ENCODE results near the gene AAMP.

The AAMP gene

GRCh38 chr2:218229851-218230250, 40.1 kb downstream of the AAMP start:
- H3K36me3 ChIP-seq (ENCODE audit: low read length): peaks cover 60% of the 10 kb centered on the region
- H3K9ac ChIP-seq (ENCODE audit: low read length): no peak overlapping the region
- no peaks in the 10 kb centered on the region for H3K27me3 ChIP-seq (ENCODE audit: low read length)
- H3K9me2 ChIP-seq (replicated peaks; ENCODE audit: insufficient read depth, low read length): no peaks in the 10 kb centered on the region
- no peak overlapping the region for H2AFZ ChIP-seq (ENCODE audit: low read depth, low read length, severe bottlenecking)
- H3F3A ChIP-seq (ENCODE audit: insufficient read depth): peaks cover 13% of the 10 kb centered on the region; the same call in 1 of the 2 replicates
- H3K79me2 ChIP-seq (ENCODE audit: insufficient read depth, low read length): peaks cover 50% of the 10 kb centered on the region
- H3K4me2 ChIP-seq (ENCODE audit: low read depth, low read length, poor library complexity, severe bottlenecking): peak overlapping the region; percentile 6
- no peaks in the 10 kb centered on the region for H3K9me3 ChIP-seq (ENCODE audit: insufficient read depth, low read length)
- H3K4me3 ChIP-seq (ENCODE audit: insufficient read depth, low read length, poor library complexity, severe bottlenecking): no peak overlapping the region
- H4K20me1 ChIP-seq (ENCODE audit: low read depth, low read length): peaks cover 22% of the 10 kb centered on the region
- H3K27ac ChIP-seq (ENCODE audit: low read depth, low read length): peak overlapping the region; percentile 68
- TF ChIP-seq EZH2phosphoT487 (conservative IDR thresholded peaks at IDR 0.05; ENCODE audit: low read length): no peak
- TF ChIP-seq, protein P1, sequence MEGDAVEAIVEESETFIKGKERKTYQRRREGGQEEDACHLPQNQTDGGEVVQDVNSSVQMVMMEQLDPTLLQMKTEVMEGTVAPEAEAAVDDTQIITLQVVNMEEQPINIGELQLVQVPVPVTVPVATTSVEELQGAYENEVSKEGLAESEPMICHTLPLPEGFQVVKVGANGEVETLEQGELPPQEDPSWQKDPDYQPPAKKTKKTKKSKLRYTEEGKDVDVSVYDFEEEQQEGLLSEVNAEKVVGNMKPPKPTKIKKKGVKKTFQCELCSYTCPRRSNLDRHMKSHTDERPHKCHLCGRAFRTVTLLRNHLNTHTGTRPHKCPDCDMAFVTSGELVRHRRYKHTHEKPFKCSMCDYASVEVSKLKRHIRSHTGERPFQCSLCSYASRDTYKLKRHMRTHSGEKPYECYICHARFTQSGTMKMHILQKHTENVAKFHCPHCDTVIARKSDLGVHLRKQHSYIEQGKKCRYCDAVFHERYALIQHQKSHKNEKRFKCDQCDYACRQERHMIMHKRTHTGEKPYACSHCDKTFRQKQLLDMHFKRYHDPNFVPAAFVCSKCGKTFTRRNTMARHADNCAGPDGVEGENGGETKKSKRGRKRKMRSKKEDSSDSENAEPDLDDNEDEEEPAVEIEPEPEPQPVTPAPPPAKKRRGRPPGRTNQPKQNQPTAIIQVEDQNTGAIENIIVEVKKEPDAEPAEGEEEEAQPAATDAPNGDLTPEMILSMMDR (IDR thresholded peaks at IDR 0.05; ENCODE audit: insufficient read depth, low read length, poor library complexity, severe bottlenecking): no peak

DNA sequence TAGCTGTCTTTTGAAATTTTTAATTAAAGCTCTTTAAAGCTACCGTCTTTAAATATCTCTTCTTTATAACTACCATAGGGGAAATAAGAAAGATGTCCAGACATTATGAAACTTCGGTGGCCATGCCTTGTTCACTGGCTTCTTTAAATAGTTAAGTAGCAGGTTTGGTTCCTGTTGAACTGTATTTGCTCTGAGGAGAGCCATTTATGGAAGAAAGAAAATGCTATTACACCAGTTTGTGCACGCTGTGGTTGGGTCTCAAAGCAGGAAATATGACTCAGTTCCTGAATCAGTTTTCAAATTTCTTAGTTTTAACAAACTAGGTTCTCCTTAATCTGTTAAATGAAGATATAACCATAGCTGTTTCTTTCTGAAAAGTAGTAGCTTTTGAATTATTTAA, 40.7 kb downstream of the AAMP start:
- no peaks in the 10 kb centered on the region for H3K9me2 ChIP-seq (replicated peaks; ENCODE audit: insufficient read depth, low read length)
- H2AFZ ChIP-seq (ENCODE audit: low read depth, low read length, severe bottlenecking): no peak overlapping the region
- no peak for TF ChIP-seq EZH2phosphoT487 (conservative IDR thresholded peaks at IDR 0.05; ENCODE audit: low read length)
- TF ChIP-seq, protein P1 (IDR thresholded peaks at IDR 0.05; ENCODE audit: insufficient read depth, low read length, poor library complexity, severe bottlenecking): no peak
- H3K36me3 ChIP-seq (ENCODE audit: low read length): peaks cover 62% of the 10 kb centered on the region
- no peaks in the 10 kb centered on the region for H3K27me3 ChIP-seq (ENCODE audit: low read length)
- H3K79me2 ChIP-seq (ENCODE audit: insufficient read depth, low read length): peaks cover 56% of the 10 kb centered on the region
- H3K27ac ChIP-seq (ENCODE audit: low read depth, low read length): peak overlapping the region; percentile 68
- H3K9ac ChIP-seq (ENCODE audit: low read length): no peak overlapping the region
- no peak overlapping the region for H3K4me3 ChIP-seq (ENCODE audit: insufficient read depth, low read length, poor library complexity, severe bottlenecking)
- peaks cover 28% of the 10 kb centered on the region for H4K20me1 ChIP-seq (ENCODE audit: low read depth, low read length)
- peak overlapping the region; percentile 6 for H3K4me2 ChIP-seq (ENCODE audit: low read depth, low read length, poor library complexity, severe bottlenecking)
- H3K9me3 ChIP-seq (ENCODE audit: insufficient read depth, low read length): no peaks in the 10 kb centered on the region
- peaks cover 13% of the 10 kb centered on the region; the same call in 1 of the 2 replicates for H3F3A ChIP-seq (ENCODE audit: insufficient read depth)

GRCh38 chr2:218228366-218229090, 41.4 kb downstream of the AAMP start:
- no peak overlapping the region for H2AFZ ChIP-seq (ENCODE audit: low read depth, low read length, severe bottlenecking)
- no peak overlapping the region for H3K4me3 ChIP-seq (ENCODE audit: insufficient read depth, low read length, poor library complexity, severe bottlenecking)
- peaks cover 17% of the 10 kb centered on the region; the same call in 1 of the 2 replicates for H3F3A ChIP-seq (ENCODE audit: insufficient read depth)
- H3K79me2 ChIP-seq (ENCODE audit: insufficient read depth, low read length): peaks cover 64% of the 10 kb centered on the region
- H4K20me1 ChIP-seq (ENCODE audit: low read depth, low read length): peaks cover 33% of the 10 kb centered on the region
- no peaks in the 10 kb centered on the region for H3K27me3 ChIP-seq (ENCODE audit: low read length)
- peak overlapping the region; percentile 6 for H3K4me2 ChIP-seq (ENCODE audit: low read depth, low read length, poor library complexity, severe bottlenecking)
- no peak overlapping the region for H3K9ac ChIP-seq (ENCODE audit: low read length)
- H3K9me2 ChIP-seq (replicated peaks; ENCODE audit: insufficient read depth, low read length): no peaks in the 10 kb centered on the region
- TF ChIP-seq EZH2phosphoT487 (conservative IDR thresholded peaks at IDR 0.05; ENCODE audit: low read length): no peak
- TF ChIP-seq, protein P1 (IDR thresholded peaks at IDR 0.05; ENCODE audit: insufficient read depth, low read length, poor library complexity, severe bottlenecking): no peak
- no peaks in the 10 kb centered on the region for H3K9me3 ChIP-seq (ENCODE audit: insufficient read depth, low read length)
- peak overlapping the region; percentile 68 for H3K27ac ChIP-seq (ENCODE audit: low read depth, low read length)
- H3K36me3 ChIP-seq (ENCODE audit: low read length): peaks cover 65% of the 10 kb centered on the region

All from SU-DHL-6 (cell line).